Ovary (tissue), 9 donors: ENCODE data around the gene NID2. TPM values are rescaled to one million over a fixed set of nuclear protein-coding genes. Genes with fewer than 3 reads are reported as not detected.

Experiments used
- DNase-seq, 5 donors: peaks; one replicate each; pipeline ENCODE4 v3.0.0-alpha.2; 2019 to 2020
- H3K27ac ChIP-seq, 2 donors: fragments of 200-600 bp; one replicate each; pipeline versions ENCODE4 v1.5.1 to v1.8.0; 2019 to 2022
- H3K27me3 ChIP-seq: fragments of 200-600 bp; one replicate; pipeline ENCODE4 v1.8.0; 2022
- H3K36me3 ChIP-seq: fragments of 200-600 bp; sonication (generic); one replicate; pipeline ENCODE4 v1.5.1; 2019
- H3K4me1 ChIP-seq: one replicate; pipeline ENCODE4 v1.8.1; 2013; ENCODE audit warnings: mild to moderate bottlenecking, moderate library complexity; ENCODE audit not compliant: insufficient read depth
- H3K4me3 ChIP-seq: fragments of 200-600 bp; sonication (generic); one replicate; pipeline ENCODE4 v1.5.1; 2017
- H3K9me3 ChIP-seq, 2 donors: fragments of 200-600 bp in 1 of 2; sonication (generic) in 1 of 2; one replicate each; pipeline versions ENCODE4 v1.5.1 to v1.8.1; 2013 to 2019; ENCODE audit warnings: mild to moderate bottlenecking in 1 of 2, moderate library complexity in 1 of 2
- CTCF ChIP-seq, 3 donors: fragments of 450-650 bp in 2 of 3; fragments of 200-600 bp in 1 of 3; IDR thresholded peaks; one replicate each; pipeline versions ENCODE4 v1.5.1 to v1.8.0; 2016 to 2022; ENCODE audit warnings: antibody characterized with exemption in 3 of 3, mild to moderate bottlenecking in 1 of 3
- EP300 ChIP-seq: sonication (generic); formaldehyde crosslinking; IDR thresholded peaks from one replicate; pipeline ENCODE4 v1.6.1; 2017; ENCODE audit warnings: antibody characterized with exemption
- POLR2A ChIP-seq: fragments of 450-650 bp; IDR thresholded peaks from one replicate; pipeline ENCODE4 v1.6.1; 2017; ENCODE audit warnings: antibody characterized with exemption, mild to moderate bottlenecking, moderate library complexity
- WGBS, 3 donors: extraction: QIAGEN DNeasy Blood & Tissue Kit in 1 of 3; methylation state at CpG; one replicate each; pipeline versions ENCODE4 v1.1.5 to v1.1.7; 2013 to 2017; 5-methylcytosine and 5-hydroxymethylcytosine counted together
- intact Hi-C, 4 donors: fragments of 100-400 bp; cut with DNase I; formaldehyde crosslinking; loops; one replicate each; pipeline versions ENCODE4 v1.11.0 to v1.15.1; 2022 to 2023
- polyA plus RNA-seq, 2 donors: library from polyadenylated mRNA; stranded (reverse); fragments of 200-250 nt in 1 of 2; fragments of 350-450 nt in 1 of 2; fragmentation: Illumina TruSeq in 1 of 2; extraction: RNeasy Lipid Tissue Mini Kit (QIAGEN cat#74804) in 1 of 2; gene quantifications; one replicate each; pipeline ENCODE4 v1.2.3, GENCODE V29; 2013 to 2014
- total RNA-seq, 7 donors: library from RNA; depleted of rRNA in 2 of 7; stranded (reverse); fragments of >200 nt in 2 of 7; fragmentation: NEBNext Ultra II Directional in 3 of 7; extraction: Animal tissue kit (Norgen Biotek cat#: 25700) in 3 of 7; gene quantifications; one replicate each; pipeline versions ENCODE4 v1.1.0 to v1.2.4, GENCODE V29; 2016 to 2023
- donor health status: DM: no; HTN: no; CAD: no; lungs with moderate emphysema.
- donor health status: DM: no; HTN: no; CAD: no.
- donor health status: Bipolar disorder and iron deficiency.
- donor health status: DM: yes; HTN: yes; CAD: no.
- donor health status: DM: no; HTN: no; CAD: no.
- donor health status: DM: yes; HTN: yes; CAD: no.

NID2 gene
- total and polyA plus RNA-seq, 9 donors, result 31.5 to 83.8 (median 47.2) TPM

GRCh38 chr14:51979088-51979709 is 89.7 kb downstream of the NID2 start:
- H3K36me3 ChIP-seq, result no peaks in the 10 kb centered on the region
- H3K9me3 ChIP-seq, result no peaks in the 10 kb centered on the region
- peaks cover 3% of the 10 kb centered on the region for H3K4me1 ChIP-seq
- intact Hi-C loops, result loop anchor here in 2 of 4 donors (5.0 to 10.0 kb wide), 2 partner anchors 104 to 697 kb away; no protein-coding TSS in a partner anchor
- no peak overlapping the region for H3K27ac ChIP-seq
- 25 to 27% (median 27%) methylated on average over 17 of the region's 17 CpGs for WGBS, 3 donors
- no peak overlapping the region for H3K4me3 ChIP-seq
- peak; percentile 64 to 72 (median 69) for TF ChIP-seq CTCF (IDR thresholded peaks at IDR 0.05)
- no peak for TF ChIP-seq POLR2A
- no peak for TF ChIP-seq EP300
- no peaks in the 10 kb centered on the region for H3K27me3 ChIP-seq
- peak; percentile 69 to 85 (median 82) for DNase-seq

GRCh38 chr14:51978681-51979085 is 90.2 kb downstream of the NID2 start:
- H3K4me1 ChIP-seq, result peaks cover 3% of the 10 kb centered on the region
- no peaks in the 10 kb centered on the region for H3K9me3 ChIP-seq
- H3K4me3 ChIP-seq, result no peak overlapping the region
- 18 to 28% (median 24%) methylated on average over 2 of the region's 2 CpGs for WGBS, 3 donors
- DNase-seq, result no peak
- no peak for TF ChIP-seq CTCF (IDR thresholded peaks at IDR 0.05)
- no peak for TF ChIP-seq POLR2A
- no peak for TF ChIP-seq EP300
- no peaks in the 10 kb centered on the region for H3K36me3 ChIP-seq
- no peaks in the 10 kb centered on the region for H3K27me3 ChIP-seq
- intact Hi-C loops, result loop anchor here in 2 of 4 donors (5.0 to 10.0 kb wide), 2 partner anchors 104 to 696 kb away; no protein-coding TSS in a partner anchor
- H3K27ac ChIP-seq, result no peak overlapping the region

- DNase-seq, result no peak
- H3K27me3 ChIP-seq, result no peaks in the 10 kb centered on the region
- WGBS, 3 donors, result 18 to 53% (median 23%) methylated on average over 5 of the region's 5 CpGs
- TF ChIP-seq POLR2A (no peak), EP300 (no peak), CTCF (IDR thresholded peaks at IDR 0.05) (no peak)
- H3K36me3 ChIP-seq, result no peaks in the 10 kb centered on the region
- H3K4me1 ChIP-seq, result peaks cover 3% of the 10 kb centered on the region
- H3K4me3 ChIP-seq, result no peak overlapping the region
- H3K9me3 ChIP-seq, result no peaks in the 10 kb centered on the region
- H3K27ac ChIP-seq, result no peak overlapping the region
- intact Hi-C loops, result loop anchor here in 2 of 4 donors (5.0 to 10.0 kb wide), 2 partner anchors 102 to 695 kb away; no protein-coding TSS in a partner anchor
Measured at GRCh38 chr14:51977075-51977474, 91.8 kb downstream of the NID2 start.

GRCh38 chr14:51972566-51972965 is 96.3 kb downstream of the NID2 start:
- TF ChIP-seq CTCF (IDR thresholded peaks at IDR 0.05), result no peak
- no peak for TF ChIP-seq POLR2A
- TF ChIP-seq EP300, result no peak
- no peaks in the 10 kb centered on the region for H3K36me3 ChIP-seq
- no peak overlapping the region for H3K4me3 ChIP-seq
- WGBS, 3 donors, result 92 to 97% (median 94%) methylated on average over 7 of the region's 7 CpGs
- H3K27ac ChIP-seq, result no peak overlapping the region
- intact Hi-C loops, result loop anchor here in 1 of 4 donors (10.0 kb wide), 1 partner anchor 98 kb away; no protein-coding TSS in a partner anchor
- H3K9me3 ChIP-seq, result no peaks in the 10 kb centered on the region
- no peaks in the 10 kb centered on the region for H3K4me1 ChIP-seq
- DNase-seq, result no peak
- no peaks in the 10 kb centered on the region for H3K27me3 ChIP-seq
